T1000 (cell line): ENCODE measurements around the gene EZH2.

ENCODE experiments used
- DNase-seq: peaks from one replicate; lab custom pipeline; 2025; ENCODE audit warnings: mixed read lengths; lab: John Stamatoyannopoulos, UW

The EZH2 gene

GRCh38 chr7:148806187-148806586 lies 77.9 kb downstream of the EZH2 start:
- DNase-seq, result no peak

GRCh38 chr7:148804343-148805235 lies 79.5 kb downstream of the EZH2 start:
- DNase-seq, result no peak

- DNase-seq, result no peak
Measured at GRCh38 chr7:148803094-148803493, 81.0 kb downstream of the EZH2 start.

GRCh38 chr7:148802101-148802493 lies 82.0 kb downstream of the EZH2 start:
- no peak for DNase-seq

- DNase-seq, result no peak
Measured at GRCh38 chr7:148800677-148801076, 83.4 kb downstream of the EZH2 start.

GRCh38 chr7:148799893-148800555 lies 84.1 kb downstream of the EZH2 start:
- no peak for DNase-seq

- DNase-seq, result no peak
Measured at GRCh38 chr7:148796841-148797240, 87.2 kb downstream of the EZH2 start.

GRCh38 chr7:148794476-148794875 lies 89.6 kb downstream of the EZH2 start:
- DNase-seq, result no peak

- DNase-seq, result no peak
Measured at GRCh38 chr7:148793590-148793989, 90.5 kb downstream of the EZH2 start.

GRCh38 chr7:148791546-148791945 lies 92.5 kb downstream of the EZH2 start:
- DNase-seq, result no peak

- no peak for DNase-seq
Measured at GRCh38 chr7:148790850-148791249, 93.2 kb downstream of the EZH2 start.

- no peak for DNase-seq
Measured at GRCh38 chr7:148790131-148790726, 93.9 kb downstream of the EZH2 start.

- no peak for DNase-seq
Measured at GRCh38 chr7:148789220-148789619, 94.9 kb downstream of the EZH2 start.

GRCh38 chr7:148787571-148788295 lies 96.4 kb downstream of the EZH2 start:
- DNase-seq, result no peak

GRCh38 chr7:148783801-148784527 lies 100.1 kb downstream of the EZH2 start:
- no peak for DNase-seq

GRCh38 chr7:148782757-148783456 lies 101.2 kb downstream of the EZH2 start:
- DNase-seq, result no peak

- DNase-seq, result no peak
Measured at GRCh38 chr7:148774471-148774870, 109.6 kb downstream of the EZH2 start.

- no peak for DNase-seq
Measured at GRCh38 chr7:148773334-148773733, 110.8 kb downstream of the EZH2 start.

GRCh38 chr7:148772297-148773089 lies 111.6 kb downstream of the EZH2 start:
- DNase-seq, result peak; percentile 71

GRCh38 chr7:148770004-148770403 lies 114.1 kb downstream of the EZH2 start:
- no peak for DNase-seq
